ENCODE results near the gene ATXN7L1. TPM values are rescaled to one million over a fixed set of nuclear protein-coding genes. Genes with fewer than 3 reads are reported as not detected.

The ATXN7L1 gene
- total and polyA plus RNA-seq, 2 of the 8 experiments (the other 6 are each of a cell fraction or from before 2014, with no cell fraction given), result 14.3 to 34.0 TPM

DNA sequence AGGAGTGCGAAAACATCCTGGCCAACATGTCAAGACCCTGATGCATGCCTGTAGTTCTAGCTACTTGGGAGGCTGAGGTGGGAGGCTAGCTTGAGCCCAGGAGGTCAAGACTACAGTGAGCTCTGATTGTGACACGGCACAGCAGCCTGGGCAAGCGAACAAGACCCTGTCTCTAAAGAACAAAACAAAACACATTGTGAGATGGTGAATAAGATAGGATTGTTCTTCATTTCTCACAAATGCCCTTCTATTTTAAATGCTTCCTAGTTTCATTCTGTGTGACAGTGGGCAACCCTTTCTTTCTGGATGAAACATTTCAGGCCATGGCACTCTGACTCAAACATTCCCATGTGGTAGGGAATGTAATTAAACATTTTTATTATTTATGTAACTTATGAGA lies 308.6 kb downstream of the ATXN7L1 start:
- TF ChIP-seq EGR1 (IDR thresholded peaks at IDR 0.05; ENCODE audit: borderline replicate concordance, low read depth, low read length) (no peak), TEAD4 (IDR thresholded peaks at IDR 0.05; ENCODE audit: low read depth, low read length) (no peak), POU5F1 (IDR thresholded peaks at IDR 0.05; ENCODE audit: low read depth, low read length) (no peak), POLR2AphosphoS5 (IDR thresholded peaks at IDR 0.05; ENCODE audit: low read depth, low read length) (no peak), SIRT6 (IDR thresholded peaks at IDR 0.05; ENCODE audit: low read length) (no peak), CBX8 (IDR thresholded peaks at IDR 0.05; ENCODE audit: borderline replicate concordance, low read depth, low read length) (no peak), HDAC2 (IDR thresholded peaks at IDR 0.05; ENCODE audit: borderline replicate concordance in 1 of 2, low read depth in 2 of 2, low read length in 2 of 2) (no peak)
- TF ChIP-seq, protein P1, sequence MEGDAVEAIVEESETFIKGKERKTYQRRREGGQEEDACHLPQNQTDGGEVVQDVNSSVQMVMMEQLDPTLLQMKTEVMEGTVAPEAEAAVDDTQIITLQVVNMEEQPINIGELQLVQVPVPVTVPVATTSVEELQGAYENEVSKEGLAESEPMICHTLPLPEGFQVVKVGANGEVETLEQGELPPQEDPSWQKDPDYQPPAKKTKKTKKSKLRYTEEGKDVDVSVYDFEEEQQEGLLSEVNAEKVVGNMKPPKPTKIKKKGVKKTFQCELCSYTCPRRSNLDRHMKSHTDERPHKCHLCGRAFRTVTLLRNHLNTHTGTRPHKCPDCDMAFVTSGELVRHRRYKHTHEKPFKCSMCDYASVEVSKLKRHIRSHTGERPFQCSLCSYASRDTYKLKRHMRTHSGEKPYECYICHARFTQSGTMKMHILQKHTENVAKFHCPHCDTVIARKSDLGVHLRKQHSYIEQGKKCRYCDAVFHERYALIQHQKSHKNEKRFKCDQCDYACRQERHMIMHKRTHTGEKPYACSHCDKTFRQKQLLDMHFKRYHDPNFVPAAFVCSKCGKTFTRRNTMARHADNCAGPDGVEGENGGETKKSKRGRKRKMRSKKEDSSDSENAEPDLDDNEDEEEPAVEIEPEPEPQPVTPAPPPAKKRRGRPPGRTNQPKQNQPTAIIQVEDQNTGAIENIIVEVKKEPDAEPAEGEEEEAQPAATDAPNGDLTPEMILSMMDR (IDR thresholded peaks at IDR 0.05; ENCODE audit: control extremely low read depth in 1 of 3, insufficient read depth in 1 of 3, low read depth in 1 of 3, low read length in 3 of 3), result no peak
- TF ChIP-seq, protein P2, sequence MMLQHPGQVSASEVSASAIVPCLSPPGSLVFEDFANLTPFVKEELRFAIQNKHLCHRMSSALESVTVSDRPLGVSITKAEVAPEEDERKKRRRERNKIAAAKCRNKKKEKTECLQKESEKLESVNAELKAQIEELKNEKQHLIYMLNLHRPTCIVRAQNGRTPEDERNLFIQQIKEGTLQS (IDR thresholded peaks at IDR 0.05; ENCODE audit: insufficient read depth, low read depth, low read length), result no peak
- FAIRE-seq, result no peak
- Histone ChIP-seq H2BK5ac (ENCODE audit: low read depth, low read length) (no peak overlapping the region), H2BK15ac (ENCODE audit: low read length) (no peak overlapping the region), H3K79me1 (ENCODE audit: low read depth, low read length) (no peaks in the 10 kb centered on the region; the same call in 1 of the 2 replicates), H2BK120ac (replicated peaks; ENCODE audit: low read depth, low read length) (no peak overlapping the region), H3K14ac (ENCODE audit: insufficient read length) (no peak overlapping the region), H3K18ac (ENCODE audit: extremely low read depth, low read length) (no peak overlapping the region), H4K20me1 (replicated peaks in 1 of 2; ENCODE audit: control insufficient read depth in 1 of 2, insufficient read depth in 2 of 2, low read length in 2 of 2) (no peaks in the 10 kb centered on the region), H3K27me3 (replicated peaks in 1 of 4; ENCODE audit: control insufficient read depth in 3 of 4, extremely low read depth in 1 of 4, insufficient read depth in 3 of 4, low read length in 3 of 4) (peaks cover 0 to 1% (median 0%) of the 10 kb centered on the region in 4 experiments; a peak in 1 of 7 replicates), H3K9me3 (ENCODE audit: insufficient read depth in 2 of 2, low read depth in 1 of 2, low read length in 1 of 2) (no peaks in the 10 kb centered on the region), H3K9ac (replicated peaks in 1 of 4; ENCODE audit: extremely low read depth in 1 of 4, low read depth in 3 of 4, low read length in 3 of 4) (no peak overlapping the region), H2AK5ac (ENCODE audit: low read depth, low read length) (no peak overlapping the region), H3K4me2 (ENCODE audit: insufficient read depth in 1 of 2, low read depth in 2 of 2, low read length in 2 of 2) (no peak overlapping the region), H3K4me3 (ENCODE audit: extremely low read depth in 1 of 4, insufficient read depth in 2 of 4, low read depth in 3 of 4, low read length in 4 of 4) (no peak overlapping the region), H3K23ac (ENCODE audit: insufficient read length) (no peak overlapping the region), H3K27ac (ENCODE audit: low read depth, low read length) (no peak overlapping the region), H2AFZ (ENCODE audit: low read length) (no peak overlapping the region), H4K5ac (ENCODE audit: insufficient read length, low read depth, low read length) (no peak overlapping the region), H3K79me2 (ENCODE audit: control insufficient read depth in 1 of 2, insufficient read depth in 2 of 2, low read length in 2 of 2) (no peaks in the 10 kb centered on the region), H3K56ac (replicated peaks; ENCODE audit: insufficient read length, low read depth, low read length) (no peak overlapping the region), H3K4ac (replicated peaks; ENCODE audit: insufficient read length, low read depth, low read length) (no peak overlapping the region), H2BK20ac (ENCODE audit: low read length) (no peak overlapping the region), H4K91ac (replicated peaks; ENCODE audit: insufficient read length, low read length) (no peak overlapping the region), H3K36me3 (ENCODE audit: control insufficient read depth in 2 of 4, insufficient read depth in 4 of 4, low read length in 3 of 4) (peaks cover 2 to 45% (median 17%) of the 10 kb centered on the region in 4 experiments), H3K23me2 (ENCODE audit: low read depth, low read length) (no peaks in the 10 kb centered on the region), H3K4me1 (replicated peaks in 1 of 4; ENCODE audit: control insufficient read depth in 3 of 4, insufficient read depth in 4 of 4, low read length in 3 of 4) (no peaks in the 10 kb centered on the region), H2BK12ac (ENCODE audit: low read depth, low read length) (no peak overlapping the region), H4K8ac (ENCODE audit: extremely low read depth, insufficient read depth, low read length) (no peak overlapping the region)
- WGBS, 2 experiments (ENCODE audit: extremely low coverage in 1 of 2, insufficient coverage in 1 of 2, insufficient read length in 1 of 2, insufficient replicate concordance in 2 of 2, low coverage in 1 of 2, low lambda C conversion rate in 2 of 2, missing lambda C conversion rate in 1 of 2), result 91% methylated on average over 3 of the region's 3 CpGs; no CpG with 5 or more reads in 1 of the 2 experiments
- DNase-seq (ENCODE audit: low read depth in 1 of 2, low spot score in 2 of 2), result no peak
- CTCF ChIA-PET (ENCODE audit: partially characterized antibody), result interaction anchor here (0.8 to 2.7 kb wide), 2 partner anchors 12 to 35 kb away, joined by 3 to 12 read pairs; partner anchors contain the start of gene RINT1
- POLR2A ChIA-PET (ENCODE audit: partially characterized antibody), result interaction anchor here (1.0 to 1.2 kb wide), 2 partner anchors 22 to 36 kb away, joined by 3 read pairs; partner anchors contain the start of gene RINT1

Measured in H1 (cell line).